ENCODE data around the gene SPEG. TPM values are rescaled to one million over a fixed set of nuclear protein-coding genes. Genes with fewer than 3 reads are reported as not detected.

SPEG gene
- polyA plus RNA-seq, 1 donor (not counting 4 experiments of a cell fraction or from before 2014, with no cell fraction given) = 18.8 TPM

DNA sequence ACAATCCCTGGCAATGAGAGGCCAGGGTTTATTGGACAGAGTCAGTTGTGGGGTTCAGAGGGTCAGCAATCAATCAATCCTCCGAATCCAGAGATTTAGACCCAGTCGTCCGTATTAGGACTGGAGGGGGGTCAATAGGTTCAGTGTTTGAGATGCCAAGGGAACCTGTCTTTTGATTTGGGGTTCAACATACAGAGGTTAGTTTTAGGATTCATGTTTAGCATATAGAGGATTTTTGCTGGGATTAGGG, 64.3 kb downstream of the SPEG start:
- TF ChIP-seq EZH2 (IDR thresholded peaks at IDR 0.05; ENCODE audit: low read length) = no peak
- FAIRE-seq = no peak
- dilution Hi-C loops (cut with MboI; ENCODE audit: extremely low pct_ligation_motif_present, low sequenced_read_pairs) = no loop called here

GRCh38 chr2:219499555-219499954, 64.9 kb downstream of the SPEG start:
- H3K4me2 ChIP-seq (ENCODE audit: control insufficient read depth, extremely low read depth, insufficient read depth, low read depth, low read length) = peak overlapping the region; percentile 98
- dilution Hi-C loops (cut with MboI; ENCODE audit: extremely low pct_ligation_motif_present, low sequenced_read_pairs) = no loop called here
- DNase-seq (ENCODE audit: low read depth, low spot score) (no peak), FAIRE-seq (no peak)
- no peaks in the 10 kb centered on the region for H3K9me1 ChIP-seq (ENCODE audit: control insufficient read depth, extremely low read depth, insufficient read depth, low read length)
- H3K27me3 ChIP-seq (ENCODE audit: control insufficient read depth, extremely low read depth, insufficient read depth, low read length) = peaks cover 39% of the 10 kb centered on the region
- H3K4me1 ChIP-seq (ENCODE audit: control insufficient read depth, extremely low read depth, insufficient read depth, low read length) = peaks cover 15% of the 10 kb centered on the region
- peaks cover 7% of the 10 kb centered on the region for H3K79me2 ChIP-seq (ENCODE audit: control insufficient read depth, insufficient read depth, low read length)
- no peaks in the 10 kb centered on the region for H4K20me1 ChIP-seq (ENCODE audit: control insufficient read depth, extremely low read depth, insufficient read depth, low read length)
- H3K36me3 ChIP-seq (ENCODE audit: control insufficient read depth in 2 of 2, extremely low read depth in 1 of 2, insufficient read depth in 2 of 2, low read length in 2 of 2) = peaks cover 2 to 9% of the 10 kb centered on the region in 2 experiments
- H2AFZ ChIP-seq (ENCODE audit: control insufficient read depth, low read length) = no peak overlapping the region
- H3K9me3 ChIP-seq (ENCODE audit: control insufficient read depth, low read depth, low read length) = no peaks in the 10 kb centered on the region
- no peak for TF ChIP-seq EZH2 (IDR thresholded peaks at IDR 0.05; ENCODE audit: low read length)
- TF ChIP-seq CTCF (optimal IDR thresholded peaks at IDR 0.05 in 1 of 3, IDR thresholded peaks at IDR 0.05 in 1 of 3, conservative IDR thresholded peaks at IDR 0.05 in 1 of 3; ENCODE audit: extremely low read depth in 1 of 3, insufficient read depth in 2 of 3, low read length in 3 of 3) = no peak
- H3K27ac ChIP-seq (ENCODE audit: control insufficient read depth, insufficient read depth, low read length) = peak overlapping the region; percentile 79
- H3K9ac ChIP-seq (ENCODE audit: control insufficient read depth, extremely low read depth, insufficient read depth, low read length) = peak overlapping the region; percentile 89
- H3K4me3 ChIP-seq (ENCODE audit: control insufficient read depth in 2 of 3, extremely low read depth in 1 of 3, insufficient read depth in 2 of 3, low read depth in 1 of 3, low read length in 3 of 3) = peak overlapping the region; percentile 62 to 83 (median 80)

More for the DNA sequence above, 64.3 kb downstream of the SPEG start:
- peak overlapping the region; percentile 89 for H3K9ac ChIP-seq (ENCODE audit: control insufficient read depth, extremely low read depth, insufficient read depth, low read length)
- peak overlapping the region; percentile 62 to 83 (median 80) for H3K4me3 ChIP-seq (ENCODE audit: control insufficient read depth in 2 of 3, extremely low read depth in 1 of 3, insufficient read depth in 2 of 3, low read depth in 1 of 3, low read length in 3 of 3)
- H3K79me2 ChIP-seq (ENCODE audit: control insufficient read depth, insufficient read depth, low read length) = peaks cover 7% of the 10 kb centered on the region
- H3K4me2 ChIP-seq (ENCODE audit: control insufficient read depth, extremely low read depth, insufficient read depth, low read depth, low read length) = peak overlapping the region; percentile 98
- peak overlapping the region; percentile 79 for H3K27ac ChIP-seq (ENCODE audit: control insufficient read depth, insufficient read depth, low read length)
- H3K4me1 ChIP-seq (ENCODE audit: control insufficient read depth, extremely low read depth, insufficient read depth, low read length) = peaks cover 15% of the 10 kb centered on the region
- H3K27me3 ChIP-seq (ENCODE audit: control insufficient read depth, extremely low read depth, insufficient read depth, low read length) = peaks cover 44% of the 10 kb centered on the region
- H3K9me3 ChIP-seq (ENCODE audit: control insufficient read depth, low read depth, low read length) = no peaks in the 10 kb centered on the region
- H3K9me1 ChIP-seq (ENCODE audit: control insufficient read depth, extremely low read depth, insufficient read depth, low read length) = no peaks in the 10 kb centered on the region
- H3K36me3 ChIP-seq (ENCODE audit: control insufficient read depth in 2 of 2, extremely low read depth in 1 of 2, insufficient read depth in 2 of 2, low read length in 2 of 2) = peaks cover 0 to 3% of the 10 kb centered on the region in 2 experiments
- peak overlapping the region; percentile 70 for H2AFZ ChIP-seq (ENCODE audit: control insufficient read depth, low read length)
- DNase-seq (ENCODE audit: low read depth, low spot score) = no peak
- peaks cover 3% of the 10 kb centered on the region for H4K20me1 ChIP-seq (ENCODE audit: control insufficient read depth, extremely low read depth, insufficient read depth, low read length)

DNA sequence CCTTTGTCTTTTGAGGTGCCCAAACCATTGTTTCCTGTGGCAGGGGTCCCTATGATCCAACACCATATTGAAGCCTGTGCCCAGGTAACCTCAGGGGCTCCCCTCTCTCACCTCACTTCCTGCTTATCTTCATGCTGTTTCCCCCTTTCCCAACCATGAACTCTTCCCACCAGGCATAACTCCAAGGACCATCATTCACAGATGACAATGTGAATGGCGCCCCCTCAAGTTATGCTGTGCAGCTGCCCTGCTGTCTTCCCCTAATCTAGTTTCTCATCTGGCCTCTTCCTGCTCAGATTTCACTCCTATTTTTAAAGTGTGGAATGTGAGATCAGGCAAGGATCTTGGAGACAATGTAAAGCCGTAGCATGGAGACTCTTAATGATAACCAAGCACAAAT, 65.5 kb downstream of the SPEG start:
- Histone ChIP-seq H3K36me3 (ENCODE audit: control insufficient read depth in 2 of 2, extremely low read depth in 1 of 2, insufficient read depth in 2 of 2, low read length in 2 of 2) (peaks cover 7 to 9% of the 10 kb centered on the region in 2 experiments), H2AFZ (ENCODE audit: control insufficient read depth, low read length) (no peak overlapping the region), H3K79me2 (ENCODE audit: control insufficient read depth, insufficient read depth, low read length) (peaks cover 7% of the 10 kb centered on the region), H3K9me1 (ENCODE audit: control insufficient read depth, extremely low read depth, insufficient read depth, low read length) (no peaks in the 10 kb centered on the region), H3K9ac (ENCODE audit: control insufficient read depth, extremely low read depth, insufficient read depth, low read length) (no peak overlapping the region), H3K9me3 (ENCODE audit: control insufficient read depth, low read depth, low read length) (no peaks in the 10 kb centered on the region), H3K27ac (ENCODE audit: control insufficient read depth, insufficient read depth, low read length) (no peak overlapping the region), H3K27me3 (ENCODE audit: control insufficient read depth, extremely low read depth, insufficient read depth, low read length) (peaks cover 34% of the 10 kb centered on the region), H3K4me1 (ENCODE audit: control insufficient read depth, extremely low read depth, insufficient read depth, low read length) (peaks cover 15% of the 10 kb centered on the region), H3K4me3 (ENCODE audit: control insufficient read depth in 2 of 3, extremely low read depth in 1 of 3, insufficient read depth in 2 of 3, low read depth in 1 of 3, low read length in 3 of 3) (no peak overlapping the region), H3K4me2 (ENCODE audit: control insufficient read depth, extremely low read depth, insufficient read depth, low read depth, low read length) (peak overlapping the region; percentile 98), H4K20me1 (ENCODE audit: control insufficient read depth, extremely low read depth, insufficient read depth, low read length) (no peaks in the 10 kb centered on the region)
- no peak for DNase-seq (ENCODE audit: low read depth, low spot score)
- dilution Hi-C loops (cut with MboI; ENCODE audit: extremely low pct_ligation_motif_present, low sequenced_read_pairs) = no loop called here
- TF ChIP-seq CTCF (optimal IDR thresholded peaks at IDR 0.05 in 1 of 3, IDR thresholded peaks at IDR 0.05 in 1 of 3, conservative IDR thresholded peaks at IDR 0.05 in 1 of 3; ENCODE audit: extremely low read depth in 1 of 3, insufficient read depth in 2 of 3, low read length in 3 of 3) (peak in 2 of 3 experiments; percentile 17 to 58), EZH2 (IDR thresholded peaks at IDR 0.05; ENCODE audit: low read length) (no peak)
- no peak for FAIRE-seq
